Spinal cord (tissue), 10 donors: Measurements from ENCODE around the gene KCNC4. TPM values are rescaled to one million over a fixed set of nuclear protein-coding genes. Genes with fewer than 3 reads are reported as not detected.

ENCODE experiments used
- DNase-seq, 6 donors: peaks; one replicate each; pipeline versions ENCODE4 v3.0.0 to v3.0.0-alpha.2; 2013 to 2015; ENCODE audit warnings: low spot score in 6 of 6, low read depth in 4 of 6
- H3K27ac ChIP-seq: one replicate; pipeline ENCODE4 v1.5.1; 2013; ENCODE audit warnings: low read depth, low read length, control low read depth
- H3K27me3 ChIP-seq: one replicate; pipeline ENCODE4 v1.6.1; 2013; ENCODE audit warnings: low read length; ENCODE audit not compliant: control insufficient read depth, insufficient read depth
- H3K36me3 ChIP-seq: one replicate; pipeline ENCODE4 v1.6.1; 2013; ENCODE audit warnings: low read length; ENCODE audit not compliant: control insufficient read depth, insufficient read depth
- H3K4me1 ChIP-seq: one replicate; pipeline ENCODE4 v1.6.1; 2013; ENCODE audit warnings: low read length; ENCODE audit not compliant: control insufficient read depth, insufficient read depth
- H3K4me3 ChIP-seq: one replicate; pipeline ENCODE4 v1.5.1; 2013; ENCODE audit warnings: low read depth, low read length, control low read depth
- H3K9me3 ChIP-seq: one replicate; pipeline ENCODE4 v1.6.1; 2013; ENCODE audit warnings: low read length; ENCODE audit not compliant: control insufficient read depth, insufficient read depth
- WGBS: methylation state at CpG from one replicate; pipeline ENCODE4 v1.1.5; 2013; ENCODE audit warnings: missing lambda C conversion rate; ENCODE audit not compliant: insufficient coverage; 5-methylcytosine and 5-hydroxymethylcytosine counted together
- polyA plus RNA-seq, 2 donors: library from polyadenylated mRNA; unstranded; fragments of 120-200 nt; gene quantifications; one replicate each; pipeline ENCODE4 v1.2.1, GENCODE V29; 2013; ENCODE audit not compliant: insufficient read length in 2 of 2
- total RNA-seq, 2 donors: library from RNA; depleted of rRNA in 1 of 2; stranded (reverse); fragments of 120-200 nt in 1 of 2; fragments of >200 nt in 1 of 2; gene quantifications; one replicate each; pipeline versions ENCODE4 v1.2.3 to v1.2.4, GENCODE V29; 2013 to 2014
- donor health status: healthy.

Gene KCNC4
- total and polyA plus RNA-seq, 4 donors = 9.1 to 58.6 (median 36.5) TPM

GRCh38 chr1:110235834-110236682 lies 25.9 kb downstream of the KCNC4 start:
- Histone ChIP-seq H3K4me1 (peaks cover 65% of the 10 kb centered on the region), H3K27me3 (no peaks in the 10 kb centered on the region), H3K4me3 (no peak overlapping the region), H3K27ac (peak overlapping the region; percentile 51), H3K9me3 (no peaks in the 10 kb centered on the region), H3K36me3 (peaks cover 29% of the 10 kb centered on the region)
- WGBS = 53% methylated on average over 2 of the region's 11 CpGs
- DNase-seq = no peak

GRCh38 chr1:110237386-110238152 lies 27.5 kb downstream of the KCNC4 start:
- Histone ChIP-seq H3K36me3 (peaks cover 15% of the 10 kb centered on the region), H3K27ac (no peak overlapping the region), H3K4me3 (no peak overlapping the region), H3K4me1 (peaks cover 66% of the 10 kb centered on the region), H3K9me3 (no peaks in the 10 kb centered on the region), H3K27me3 (no peaks in the 10 kb centered on the region)
- WGBS = 36% methylated on average over 7 of the region's 13 CpGs
- peak in 3 of 6 donors; percentile 54 to 83 (median 58) for DNase-seq

GRCh38 chr1:110239441-110240430 lies 29.6 kb downstream of the KCNC4 start:
- DNase-seq = peak in 1 of 6 donors; percentile 68
- WGBS = 88% methylated on average over 6 of the region's 11 CpGs

GRCh38 chr1:110240476-110241210 lies 30.5 kb downstream of the KCNC4 start:
- Histone ChIP-seq H3K9me3 (no peaks in the 10 kb centered on the region), H3K4me1 (peaks cover 51% of the 10 kb centered on the region), H3K27me3 (no peaks in the 10 kb centered on the region), H3K36me3 (peaks cover 4% of the 10 kb centered on the region), H3K4me3 (no peak overlapping the region), H3K27ac (no peak overlapping the region)
- DNase-seq = peak in 2 of 6 donors; percentile 29 to 32
- 41% methylated on average over 10 of the region's 13 CpGs for WGBS

More at GRCh38 chr1:110239441-110240430, 29.6 kb downstream of the KCNC4 start:
- H3K4me3 ChIP-seq = no peak overlapping the region
- peaks cover 4% of the 10 kb centered on the region for H3K36me3 ChIP-seq
- no peaks in the 10 kb centered on the region for H3K9me3 ChIP-seq
- H3K4me1 ChIP-seq = peaks cover 60% of the 10 kb centered on the region
- H3K27me3 ChIP-seq = no peaks in the 10 kb centered on the region
- H3K27ac ChIP-seq = no peak overlapping the region

GRCh38 chr1:110241516-110241915 lies 31.4 kb downstream of the KCNC4 start:
- Histone ChIP-seq H3K9me3 (no peaks in the 10 kb centered on the region), H3K27ac (no peak overlapping the region), H3K4me3 (no peak overlapping the region), H3K36me3 (peaks cover 4% of the 10 kb centered on the region), H3K4me1 (peaks cover 48% of the 10 kb centered on the region), H3K27me3 (no peaks in the 10 kb centered on the region)
- DNase-seq = no peak
- no CpG with 5 or more reads among the region's 2 CpGs for WGBS

GRCh38 chr1:110242062-110242461 lies 31.9 kb downstream of the KCNC4 start:
- H3K4me3 ChIP-seq = no peak overlapping the region
- peaks cover 4% of the 10 kb centered on the region for H3K36me3 ChIP-seq
- no peak for DNase-seq
- H3K27ac ChIP-seq = no peak overlapping the region
- 89% methylated on average over 1 of the region's 4 CpGs for WGBS
- peaks cover 48% of the 10 kb centered on the region for H3K4me1 ChIP-seq
- no peaks in the 10 kb centered on the region for H3K9me3 ChIP-seq
- no peaks in the 10 kb centered on the region for H3K27me3 ChIP-seq

GRCh38 chr1:110242731-110243130 lies 32.6 kb downstream of the KCNC4 start:
- Histone ChIP-seq H3K27ac (no peak overlapping the region), H3K36me3 (peaks cover 4% of the 10 kb centered on the region), H3K9me3 (no peaks in the 10 kb centered on the region), H3K4me1 (peaks cover 45% of the 10 kb centered on the region), H3K27me3 (no peaks in the 10 kb centered on the region), H3K4me3 (no peak overlapping the region)
- 86% methylated on average over 1 of the region's 4 CpGs for WGBS
- no peak for DNase-seq

GRCh38 chr1:110243146-110243545 lies 33.0 kb downstream of the KCNC4 start:
- peaks cover 41% of the 10 kb centered on the region for H3K4me1 ChIP-seq
- no peak for DNase-seq
- no peaks in the 10 kb centered on the region for H3K9me3 ChIP-seq
- no peaks in the 10 kb centered on the region for H3K27me3 ChIP-seq
- no peak overlapping the region for H3K27ac ChIP-seq
- no peak overlapping the region for H3K4me3 ChIP-seq
- H3K36me3 ChIP-seq = peaks cover 4% of the 10 kb centered on the region
- 70% methylated on average over 5 of the region's 7 CpGs for WGBS
